Muscle of leg (tissue), 11 donors: ENCODE measurements around the gene KNOP1. TPM values are rescaled to one million over a fixed set of nuclear protein-coding genes. Genes with fewer than 3 reads are reported as not detected.
A peak's percentile ranks its signal among the peaks of the same experiment; 100 is the strongest.
"Not testable (repeated sequence)": the region's sequence is repeated elsewhere in the genome, so short reads cannot be mapped to it uniquely, and the experiment has no call there.

Source experiments
- DNase-seq: peaks from one replicate; pipeline ENCODE4 v3.0.0; 2013
- H3K27ac ChIP-seq: one replicate; pipeline ENCODE4 v1.5.1; 2013; ENCODE audit warnings: mild to moderate bottlenecking, low read length, control low read depth
- H3K27me3 ChIP-seq: one replicate; pipeline ENCODE4 v1.6.1; 2013; ENCODE audit warnings: low read length; ENCODE audit not compliant: control insufficient read depth, insufficient read depth
- H3K36me3 ChIP-seq: one replicate; pipeline ENCODE4 v1.6.1; 2013; ENCODE audit warnings: low read length; ENCODE audit not compliant: control insufficient read depth, insufficient read depth
- H3K4me1 ChIP-seq: one replicate; pipeline ENCODE4 v1.6.1; 2013; ENCODE audit warnings: low read length; ENCODE audit not compliant: control insufficient read depth, insufficient read depth
- H3K4me3 ChIP-seq: one replicate; pipeline ENCODE4 v1.5.1; 2013; ENCODE audit warnings: low read length, control low read depth
- H3K9me3 ChIP-seq: replicated peaks from 2 replicates; pipeline ENCODE4 v1.6.1; 2013; ENCODE audit warnings: low read depth, low read length; ENCODE audit not compliant: control insufficient read depth
- WGBS: methylation state at CpG from one replicate; pipeline ENCODE4 v1.1.5; 2013; ENCODE audit warnings: missing lambda C conversion rate; ENCODE audit not compliant: insufficient coverage; 5-methylcytosine and 5-hydroxymethylcytosine counted together
- polyA plus RNA-seq, 8 donors: library from polyadenylated mRNA; unstranded; fragments of 120-200 nt; gene quantifications; one replicate each; pipeline versions ENCODE4 v1.2.1 to v1.2.3, GENCODE V29; 2013; ENCODE audit warnings: inconsistent platforms in 1 of 8, low replicate concordance in 1 of 8; ENCODE audit not compliant: insufficient read length in 8 of 8, insufficient read depth in 1 of 8
- total RNA-seq: library from RNA; stranded (reverse); fragments of 120-200 nt; gene quantifications from one replicate; pipeline ENCODE4 v1.2.4, GENCODE V29; 2013

The KNOP1 gene
- total and polyA plus RNA-seq, 9 donors = 22.3 to 40.2 (median 23.5) TPM

DNA sequence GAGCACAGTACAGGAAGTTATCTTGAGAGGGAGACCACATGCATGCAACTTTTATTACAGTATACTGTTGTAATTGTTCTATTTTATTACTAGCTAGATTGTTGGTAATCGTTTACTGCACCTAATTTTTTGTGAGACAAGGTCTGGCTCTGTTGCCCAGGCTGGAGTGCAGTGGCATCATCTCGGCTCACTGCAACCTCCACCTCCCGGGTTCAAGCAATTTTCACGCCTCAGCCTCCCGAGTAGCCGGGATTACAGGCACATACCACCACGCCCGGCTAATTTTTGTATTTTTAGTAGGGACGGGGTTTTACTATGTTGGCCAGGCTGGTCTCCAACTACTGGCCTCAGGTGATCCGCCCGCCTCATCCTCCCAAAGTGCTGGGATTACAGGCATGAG is 1.3 kb downstream of the KNOP1 start:
- Histone ChIP-seq H3K4me3 (peak overlapping the region; percentile 95), H3K36me3 (peaks cover 32% of the 10 kb centered on the region), H3K4me1 (peaks cover 17% of the 10 kb centered on the region)
- WGBS = no CpG with 5 or more reads among the region's 11 CpGs
- not testable (repeated sequence) for H3K27ac ChIP-seq, DNase-seq, H3K27me3 ChIP-seq, H3K9me3 ChIP-seq

DNA sequence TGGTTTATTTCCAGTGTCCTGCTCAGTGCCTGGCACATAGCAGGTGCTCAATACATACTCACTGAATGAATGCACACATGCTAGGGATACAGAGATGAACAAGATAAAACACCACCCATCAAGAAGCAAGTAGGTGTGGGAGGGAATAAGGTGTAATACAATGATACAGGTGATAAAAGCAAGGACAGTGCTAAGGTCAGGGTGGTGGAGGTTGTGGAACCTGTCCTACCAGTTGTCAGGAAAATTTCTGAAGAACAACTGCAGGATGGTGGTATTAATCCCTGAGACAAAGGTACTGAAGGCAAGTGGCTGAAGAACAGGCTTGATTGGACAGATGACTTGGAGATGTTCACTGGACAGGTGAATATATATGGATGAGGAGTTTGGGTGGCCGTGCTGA is 1.8 kb downstream of the KNOP1 start:
- Histone ChIP-seq H3K27ac (no peak overlapping the region), H3K4me3 (no peak overlapping the region), H3K9me3 (no peaks in the 10 kb centered on the region), H3K27me3 (no peaks in the 10 kb centered on the region), H3K4me1 (peaks cover 19% of the 10 kb centered on the region), H3K36me3 (peaks cover 38% of the 10 kb centered on the region)
- no peak for DNase-seq
- WGBS = 88% methylated on average over 1 of the region's 1 CpG

DNA sequence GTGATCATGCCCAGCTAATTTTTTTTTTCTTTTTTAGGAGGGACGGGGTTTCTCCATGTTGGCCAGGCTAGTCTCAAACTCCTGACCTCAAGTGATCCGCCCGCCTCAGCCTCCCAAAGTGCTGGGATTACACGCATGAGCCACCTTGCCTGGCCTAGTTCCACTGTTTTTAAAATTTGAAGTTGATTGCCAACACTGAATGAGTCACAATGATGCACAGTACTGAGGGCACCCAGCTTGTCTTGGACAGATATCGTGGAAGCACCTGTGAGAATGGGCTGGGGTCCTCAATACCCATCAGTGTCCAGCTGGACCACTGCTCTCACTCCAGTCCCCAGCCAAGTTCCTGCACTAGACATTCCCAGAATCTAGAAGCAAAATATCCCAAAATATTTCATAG is 2.5 kb downstream of the KNOP1 start:
- Histone ChIP-seq H3K4me1 (peaks cover 23% of the 10 kb centered on the region), H3K27ac (no peak overlapping the region), H3K27me3 (no peaks in the 10 kb centered on the region), H3K9me3 (no peaks in the 10 kb centered on the region), H3K36me3 (peaks cover 39% of the 10 kb centered on the region), H3K4me3 (no peak overlapping the region)
- no peak for DNase-seq
- WGBS = 73% methylated on average over 2 of the region's 5 CpGs

DNA sequence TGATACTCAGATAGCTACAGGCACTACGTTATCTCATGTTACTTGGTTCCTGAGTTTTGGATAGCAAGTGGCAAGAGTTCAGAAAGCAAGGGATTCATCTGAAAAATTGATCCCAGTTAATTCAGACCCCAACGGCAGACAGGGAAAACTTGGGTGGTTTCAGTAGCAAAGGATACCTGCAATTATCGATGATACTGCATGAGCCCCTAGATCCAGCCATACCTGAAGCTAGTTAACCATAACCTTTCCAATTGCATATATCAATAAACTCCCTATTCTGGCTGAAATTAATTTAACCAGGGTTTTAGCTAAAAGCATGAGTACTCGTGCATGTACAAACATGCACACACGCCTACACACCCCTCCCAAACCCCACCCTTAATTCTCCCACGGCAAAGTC is 4.3 kb downstream of the KNOP1 start:
- no peaks in the 10 kb centered on the region for H3K9me3 ChIP-seq
- no peak overlapping the region for H3K27ac ChIP-seq
- 85% methylated on average over 6 of the region's 6 CpGs for WGBS
- peaks cover 23% of the 10 kb centered on the region for H3K4me1 ChIP-seq
- DNase-seq = no peak
- no peak overlapping the region for H3K4me3 ChIP-seq
- H3K36me3 ChIP-seq = peaks cover 53% of the 10 kb centered on the region
- no peaks in the 10 kb centered on the region for H3K27me3 ChIP-seq

DNA sequence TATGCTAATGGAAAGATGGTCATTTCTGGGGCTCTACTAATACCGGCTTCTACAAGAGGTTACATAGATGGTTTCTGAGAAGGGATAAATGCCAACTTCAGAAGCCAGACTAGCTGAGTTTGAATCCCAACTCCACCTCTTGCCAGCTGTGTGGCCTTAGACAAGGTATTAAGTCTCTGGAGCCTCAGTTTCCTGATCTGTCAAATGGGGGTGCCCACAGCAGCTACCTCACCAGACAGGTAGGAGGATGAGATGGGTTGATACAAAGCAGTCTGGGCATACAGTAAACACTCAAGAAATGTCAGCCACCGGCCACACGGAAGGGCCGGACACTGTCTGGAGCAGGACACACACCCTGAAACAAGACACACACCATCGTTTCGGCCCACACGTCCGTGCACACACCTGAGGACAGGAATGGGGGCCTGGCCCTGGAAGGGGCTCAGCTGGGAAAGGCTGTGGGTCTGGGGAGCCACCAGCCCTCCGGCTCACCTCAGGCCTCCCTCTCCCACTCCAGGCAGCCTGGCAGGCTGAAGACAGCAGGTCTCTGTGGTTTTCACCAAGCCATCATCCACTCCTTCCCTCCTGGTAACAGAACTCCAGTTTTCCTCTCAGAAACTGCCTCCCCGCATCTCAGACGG is 5.5 kb downstream of the KNOP1 start:
- no peaks in the 10 kb centered on the region for H3K9me3 ChIP-seq
- peaks cover 25% of the 10 kb centered on the region for H3K4me1 ChIP-seq
- no peak overlapping the region for H3K27ac ChIP-seq
- no peak overlapping the region for H3K4me3 ChIP-seq
- no peaks in the 10 kb centered on the region for H3K27me3 ChIP-seq
- WGBS = 97% methylated on average over 9 of the region's 11 CpGs
- no peak for DNase-seq
- H3K36me3 ChIP-seq = peaks cover 59% of the 10 kb centered on the region

DNA sequence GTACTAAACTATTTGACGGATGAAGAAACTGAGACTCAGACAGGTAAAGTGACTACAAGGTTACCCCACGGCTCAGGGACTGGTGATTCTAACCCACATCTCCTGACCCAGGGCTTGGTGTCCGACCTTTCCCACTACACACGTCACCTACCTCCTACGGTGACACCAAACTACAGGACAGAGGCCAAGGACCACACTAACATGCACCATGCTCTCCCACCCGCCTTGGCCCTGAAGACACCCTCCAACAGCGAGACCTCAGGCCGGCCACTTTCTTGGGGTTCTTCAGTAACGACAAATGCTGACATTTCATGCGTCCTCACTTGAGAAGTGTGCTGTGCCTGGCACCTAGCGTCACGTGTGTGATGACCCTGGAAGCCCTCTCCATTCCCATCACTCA is 6.4 kb downstream of the KNOP1 start:
- DNase-seq = no peak

DNA sequence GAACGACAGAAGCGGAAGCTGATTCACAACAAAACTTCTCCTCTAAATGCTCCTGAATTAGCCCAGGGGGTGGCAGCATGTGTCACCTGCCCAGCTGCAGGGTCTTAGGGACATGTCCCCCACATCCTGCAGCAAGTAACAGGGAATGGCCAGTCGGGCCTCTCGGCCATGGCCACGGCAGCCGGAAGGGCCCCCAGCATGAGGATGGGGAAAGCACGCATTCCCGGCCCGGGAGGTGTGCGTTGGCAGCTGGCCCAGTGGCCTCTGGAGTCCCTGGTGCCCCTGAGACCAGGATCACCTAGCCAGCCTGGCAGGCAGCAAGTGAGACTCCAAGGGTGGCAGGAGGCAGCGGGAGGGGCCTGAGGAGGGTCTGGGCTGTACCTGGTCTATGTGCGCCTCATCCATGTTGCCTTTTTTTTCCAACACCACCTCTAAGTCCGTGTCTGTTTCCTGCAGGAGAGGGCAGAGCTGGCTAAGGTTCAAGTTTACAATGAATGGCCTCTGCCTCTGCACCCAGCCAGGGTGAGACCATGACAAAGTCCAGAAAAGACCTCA is 7.0 kb downstream of the KNOP1 start:
- no peak overlapping the region for H3K4me3 ChIP-seq
- H3K27me3 ChIP-seq = no peaks in the 10 kb centered on the region
- H3K9me3 ChIP-seq = no peaks in the 10 kb centered on the region
- no peak for DNase-seq
- WGBS = 82% methylated on average over 11 of the region's 13 CpGs
- H3K4me1 ChIP-seq = peaks cover 17% of the 10 kb centered on the region
- H3K27ac ChIP-seq = no peak overlapping the region
- H3K36me3 ChIP-seq = peaks cover 71% of the 10 kb centered on the region

More for the DNA sequence above, 6.4 kb downstream of the KNOP1 start:
- Histone ChIP-seq H3K27me3 (no peaks in the 10 kb centered on the region), H3K27ac (no peak overlapping the region), H3K9me3 (no peaks in the 10 kb centered on the region), H3K36me3 (peaks cover 66% of the 10 kb centered on the region), H3K4me1 (peaks cover 19% of the 10 kb centered on the region), H3K4me3 (no peak overlapping the region)
- 96% methylated on average over 10 of the region's 12 CpGs for WGBS

DNA sequence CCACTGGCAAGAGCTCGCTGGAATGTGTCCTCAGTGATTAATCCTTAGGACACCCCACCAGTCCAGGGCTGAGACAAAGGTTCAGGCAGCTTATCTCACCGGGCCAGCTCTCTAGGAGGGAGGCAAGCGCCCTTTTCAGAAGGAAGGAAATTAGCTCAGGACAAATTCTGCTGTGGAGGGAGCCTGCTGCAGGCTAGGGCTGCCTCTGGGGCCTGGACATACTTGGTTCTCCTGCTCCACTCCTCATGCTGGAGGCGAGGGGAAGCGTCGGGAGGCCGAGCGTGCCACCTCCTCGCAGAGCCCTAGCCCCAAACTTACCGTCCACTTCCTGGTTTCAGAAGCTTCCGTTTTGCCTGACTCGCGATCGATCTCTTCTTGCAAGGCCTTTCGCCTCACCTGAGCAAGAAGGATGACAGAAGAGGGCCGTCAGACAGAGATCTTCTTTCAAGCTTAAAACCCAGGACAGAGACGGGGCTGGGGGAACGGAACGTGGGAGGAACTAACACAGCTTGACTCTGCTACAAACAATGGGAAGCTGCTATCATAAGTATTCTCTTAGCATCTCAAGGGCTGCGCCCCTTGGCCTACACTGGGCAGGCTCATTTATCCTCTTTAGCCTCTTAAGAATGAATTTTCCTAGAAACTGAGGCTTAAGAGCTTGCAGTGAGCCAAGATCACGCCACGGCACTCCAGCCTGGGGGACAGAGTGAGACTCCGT is 7.7 kb downstream of the KNOP1 start:
- H3K9me3 ChIP-seq = no peaks in the 10 kb centered on the region
- no peaks in the 10 kb centered on the region for H3K27me3 ChIP-seq
- no peak overlapping the region for H3K4me3 ChIP-seq
- peaks cover 76% of the 10 kb centered on the region for H3K36me3 ChIP-seq
- 83% methylated on average over 14 of the region's 23 CpGs for WGBS
- no peak for DNase-seq
- H3K4me1 ChIP-seq = peaks cover 14% of the 10 kb centered on the region
- no peak overlapping the region for H3K27ac ChIP-seq

DNA sequence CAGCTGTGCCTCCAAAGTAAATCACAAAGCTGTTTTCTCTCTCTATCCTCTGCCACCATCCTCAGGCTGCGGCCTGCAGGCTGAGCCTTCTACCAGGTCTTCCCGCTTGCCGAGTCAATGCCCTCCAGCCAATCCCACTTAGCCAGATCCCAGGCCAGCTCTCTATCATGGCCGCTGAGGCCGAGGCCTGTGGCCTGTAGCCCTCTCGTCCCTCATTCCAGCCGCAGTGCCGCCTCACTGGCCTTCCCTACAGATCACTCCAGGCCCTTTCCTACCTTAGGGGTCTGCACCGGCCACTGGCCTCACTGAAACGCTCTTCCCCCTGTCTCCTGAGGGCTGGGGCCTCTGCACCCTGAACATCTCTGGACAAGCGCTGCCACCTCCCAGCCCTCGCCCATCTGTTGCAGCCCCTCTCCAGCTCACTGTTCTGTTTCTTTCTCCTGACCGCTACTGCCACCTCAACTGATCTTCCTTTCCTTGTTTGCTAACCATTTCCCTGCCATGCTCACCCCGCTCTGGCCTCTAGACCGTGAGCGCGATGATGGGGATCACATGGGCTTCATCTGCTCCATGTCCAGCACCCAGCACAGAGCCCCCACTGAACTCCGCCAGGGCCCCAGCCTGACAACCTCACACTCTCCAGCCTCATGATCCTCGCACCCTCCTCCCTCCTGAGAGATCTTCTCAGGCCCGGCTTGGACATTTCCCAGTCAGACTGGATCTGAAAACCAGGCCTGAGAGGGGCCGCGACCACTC is 8.5 kb downstream of the KNOP1 start:
- 93% methylated on average over 19 of the region's 22 CpGs for WGBS
- no peaks in the 10 kb centered on the region for H3K27me3 ChIP-seq
- no peak overlapping the region for H3K4me3 ChIP-seq
- H3K27ac ChIP-seq = no peak overlapping the region
- H3K9me3 ChIP-seq = no peaks in the 10 kb centered on the region
- no peak for DNase-seq
- H3K36me3 ChIP-seq = peaks cover 80% of the 10 kb centered on the region
- H3K4me1 ChIP-seq = peaks cover 14% of the 10 kb centered on the region
